Neural cell (in vitro differentiated cells): Measurements from ENCODE around the gene PAOX.

Experiments used
- CTCF ChIP-seq: fragments of 450-650 bp; IDR thresholded peaks from 2 replicates; pipeline ENCODE4 v1.5.1; 2014; ENCODE audit warnings: antibody characterized with exemption, mild to moderate bottlenecking, moderate library complexity; ENCODE audit not compliant: poor library complexity, severe bottlenecking
- EP300 ChIP-seq: fragments of 450-650 bp; conservative IDR thresholded peaks from 2 replicates; pipeline ENCODE4 v1.6.1; 2014; ENCODE audit warnings: antibody characterized with exemption, mild to moderate bottlenecking, moderate library complexity; ENCODE audit not compliant: poor library complexity, severe bottlenecking
- EZH2 ChIP-seq: fragments of 200-600, 300-800 bp; shearing (Covaris generic), sonication (generic); IDR thresholded peaks from 2 replicates; pipeline ENCODE4 v1.6.1; 2014; ENCODE audit warnings: antibody characterized with exemption, low read length, borderline replicate concordance, mild to moderate bottlenecking; ENCODE audit not compliant: insufficient read depth, poor library complexity, severe bottlenecking
- MXI1 ChIP-seq: fragments of 450-650 bp; conservative IDR thresholded peaks from 2 replicates; pipeline ENCODE4 v1.6.1; 2014; ENCODE audit warnings: antibody characterized with exemption, mild to moderate bottlenecking; ENCODE audit not compliant: poor library complexity, severe bottlenecking
- POLR2AphosphoS5 ChIP-seq: IDR thresholded peaks from 2 replicates; pipeline ENCODE4 v1.6.1; 2012
- SMC3 ChIP-seq: fragments of 450-650 bp; conservative IDR thresholded peaks from 2 replicates; pipeline ENCODE4 v1.6.1; 2014; ENCODE audit warnings: antibody characterized with exemption, mild to moderate bottlenecking, moderate library complexity; ENCODE audit not compliant: poor library complexity
- TAF1 ChIP-seq: IDR thresholded peaks from 2 replicates; pipeline ENCODE4 v1.6.1; 2012; ENCODE audit warnings: low read depth
- TF ChIP-seq, protein P1 (sequence below): IDR thresholded peaks from 2 replicates; pipeline ENCODE4 v1.6.1; 2012; ENCODE audit warnings: borderline replicate concordance

DNA sequence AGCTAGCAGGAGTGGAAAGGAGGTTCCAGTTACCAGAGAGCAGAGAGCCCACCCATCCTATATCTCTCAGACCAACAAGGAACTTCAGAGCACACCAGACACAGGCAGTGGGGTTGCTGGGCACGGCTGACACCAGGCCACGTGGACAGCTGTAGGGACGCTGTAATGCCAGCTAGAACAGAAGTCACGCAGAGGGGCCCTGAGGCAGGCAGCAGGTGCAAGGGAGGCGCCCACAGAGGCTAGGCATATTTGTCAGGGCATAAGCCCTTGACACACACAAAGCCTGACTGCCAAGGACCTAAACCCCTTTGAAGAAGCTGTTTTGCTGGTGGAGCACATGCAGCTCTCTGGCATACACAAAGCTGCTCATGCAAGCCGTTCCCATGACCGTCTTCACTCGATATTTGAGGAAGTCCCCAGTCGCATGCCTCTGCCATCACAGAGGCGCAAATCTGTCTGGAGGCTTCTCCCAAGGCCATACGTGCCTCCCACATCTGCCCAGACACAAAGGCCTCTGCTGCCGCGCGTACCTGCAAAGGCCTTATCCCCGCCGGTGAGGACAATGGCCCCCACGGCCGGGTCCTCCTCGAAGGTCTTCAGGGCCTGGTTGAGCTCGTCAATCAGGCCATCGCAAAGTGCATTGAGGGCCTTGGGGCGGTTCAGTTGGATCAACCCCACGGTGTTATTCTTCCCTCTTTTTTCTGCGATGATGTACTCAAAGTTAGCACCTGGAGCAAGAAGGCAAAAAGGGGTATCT lies 8.9 kb upstream of the PAOX start:
- TF ChIP-seq TAF1 (no peak), EP300 (no peak), EZH2 (no peak), POLR2AphosphoS5 (no peak), CTCF (no peak), MXI1 (no peak), SMC3 (no peak)
- TF ChIP-seq, protein P1, sequence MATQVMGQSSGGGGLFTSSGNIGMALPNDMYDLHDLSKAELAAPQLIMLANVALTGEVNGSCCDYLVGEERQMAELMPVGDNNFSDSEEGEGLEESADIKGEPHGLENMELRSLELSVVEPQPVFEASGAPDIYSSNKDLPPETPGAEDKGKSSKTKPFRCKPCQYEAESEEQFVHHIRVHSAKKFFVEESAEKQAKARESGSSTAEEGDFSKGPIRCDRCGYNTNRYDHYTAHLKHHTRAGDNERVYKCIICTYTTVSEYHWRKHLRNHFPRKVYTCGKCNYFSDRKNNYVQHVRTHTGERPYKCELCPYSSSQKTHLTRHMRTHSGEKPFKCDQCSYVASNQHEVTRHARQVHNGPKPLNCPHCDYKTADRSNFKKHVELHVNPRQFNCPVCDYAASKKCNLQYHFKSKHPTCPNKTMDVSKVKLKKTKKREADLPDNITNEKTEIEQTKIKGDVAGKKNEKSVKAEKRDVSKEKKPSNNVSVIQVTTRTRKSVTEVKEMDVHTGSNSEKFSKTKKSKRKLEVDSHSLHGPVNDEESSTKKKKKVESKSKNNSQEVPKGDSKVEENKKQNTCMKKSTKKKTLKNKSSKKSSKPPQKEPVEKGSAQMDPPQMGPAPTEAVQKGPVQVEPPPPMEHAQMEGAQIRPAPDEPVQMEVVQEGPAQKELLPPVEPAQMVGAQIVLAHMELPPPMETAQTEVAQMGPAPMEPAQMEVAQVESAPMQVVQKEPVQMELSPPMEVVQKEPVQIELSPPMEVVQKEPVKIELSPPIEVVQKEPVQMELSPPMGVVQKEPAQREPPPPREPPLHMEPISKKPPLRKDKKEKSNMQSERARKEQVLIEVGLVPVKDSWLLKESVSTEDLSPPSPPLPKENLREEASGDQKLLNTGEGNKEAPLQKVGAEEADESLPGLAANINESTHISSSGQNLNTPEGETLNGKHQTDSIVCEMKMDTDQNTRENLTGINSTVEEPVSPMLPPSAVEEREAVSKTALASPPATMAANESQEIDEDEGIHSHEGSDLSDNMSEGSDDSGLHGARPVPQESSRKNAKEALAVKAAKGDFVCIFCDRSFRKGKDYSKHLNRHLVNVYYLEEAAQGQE = no peak
